ENCODE data around the gene FAM117A.
A peak's percentile ranks its signal among the peaks of the same experiment; 100 is the strongest.
"Not testable (repeated sequence)": the region's sequence is repeated elsewhere in the genome, so short reads cannot be mapped to it uniquely, and the experiment has no call there.

Gene FAM117A

DNA sequence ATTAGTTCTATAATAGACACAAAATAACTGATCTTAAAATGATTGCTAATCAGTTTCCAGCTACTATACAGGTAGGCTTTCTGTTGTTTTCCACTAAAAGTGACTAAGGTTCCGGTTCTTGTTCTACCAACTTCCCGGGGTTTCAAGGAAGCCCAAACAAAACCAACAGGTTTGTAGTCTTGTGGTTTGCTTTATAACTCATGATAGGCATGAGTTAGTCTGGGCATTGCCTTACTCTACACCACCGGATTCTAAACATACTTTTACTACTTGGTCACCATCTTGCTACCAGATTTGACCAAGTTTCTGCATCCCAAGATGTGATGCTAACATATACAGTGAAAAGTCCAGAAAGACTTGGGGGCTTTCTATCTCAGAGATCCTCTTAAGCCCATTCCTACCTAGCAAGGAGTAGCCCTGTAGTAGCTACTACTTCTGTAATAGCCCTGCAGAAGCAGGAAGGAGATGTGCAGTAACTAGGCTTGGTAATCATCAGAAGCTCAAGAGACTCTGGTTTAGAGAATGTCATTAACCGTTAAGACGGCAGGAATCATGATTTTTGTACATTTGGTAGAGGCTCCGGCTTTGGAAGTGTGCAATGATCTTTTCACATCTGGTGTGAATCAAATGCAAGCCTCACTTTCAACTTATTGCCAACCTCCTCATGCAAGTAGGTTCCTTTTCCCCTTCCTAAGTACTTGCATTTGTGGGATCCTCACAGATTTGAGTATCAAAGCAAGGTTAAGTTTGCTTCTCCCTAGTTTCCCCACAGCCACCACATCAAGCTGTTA is 1.6 kb downstream of the FAM117A start:
- DNase-seq = no peak

DNA sequence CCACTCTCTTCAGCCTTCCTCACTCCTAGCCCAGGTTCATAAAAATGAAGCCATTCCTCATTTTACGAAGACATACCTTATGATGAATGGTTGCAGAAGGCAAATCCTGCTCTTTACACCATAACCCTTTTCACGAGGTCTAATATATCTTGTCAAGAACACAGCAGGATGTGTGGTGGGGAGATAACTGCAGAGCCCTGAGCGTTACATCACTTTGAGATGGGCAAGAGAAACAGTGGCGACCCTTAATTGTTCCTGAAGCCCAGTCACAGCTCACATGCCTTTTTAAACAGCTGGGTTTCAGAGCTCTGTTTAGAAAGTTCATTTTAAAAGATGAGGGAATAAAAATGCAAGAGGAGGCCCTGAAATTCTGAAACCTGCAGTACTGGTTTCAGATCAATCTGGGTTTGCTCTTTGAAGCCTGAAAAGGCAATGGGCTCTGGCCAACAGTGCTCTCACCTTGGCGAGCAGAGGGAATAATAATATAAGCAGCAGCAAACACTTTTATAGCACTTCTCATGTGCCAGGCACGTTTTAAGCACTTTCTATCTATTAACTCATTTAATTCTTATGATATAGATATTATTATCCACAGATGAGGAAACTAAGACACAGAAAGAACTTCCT is 2.9 kb downstream of the FAM117A start:
- DNase-seq = no peak

DNA sequence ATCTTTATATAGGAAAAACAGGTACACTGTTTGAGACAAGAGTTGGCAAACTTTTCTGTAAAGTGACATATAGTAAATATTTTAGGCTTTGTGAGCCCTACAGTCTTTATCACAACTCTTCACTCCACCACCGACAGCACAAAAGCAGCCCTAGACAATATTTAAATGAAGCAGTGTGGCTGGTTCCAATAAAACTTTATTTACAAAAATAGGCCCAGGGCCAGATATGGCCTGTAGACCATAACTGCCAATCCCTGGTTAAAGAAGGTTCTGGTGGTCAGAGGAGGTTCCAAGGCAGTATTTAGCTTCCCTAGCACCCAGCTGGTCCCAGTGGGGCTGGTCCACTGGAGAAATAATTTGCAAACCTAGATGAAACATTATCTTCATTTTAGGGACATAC is 3.6 kb downstream of the FAM117A start:
- no peak for DNase-seq

DNA sequence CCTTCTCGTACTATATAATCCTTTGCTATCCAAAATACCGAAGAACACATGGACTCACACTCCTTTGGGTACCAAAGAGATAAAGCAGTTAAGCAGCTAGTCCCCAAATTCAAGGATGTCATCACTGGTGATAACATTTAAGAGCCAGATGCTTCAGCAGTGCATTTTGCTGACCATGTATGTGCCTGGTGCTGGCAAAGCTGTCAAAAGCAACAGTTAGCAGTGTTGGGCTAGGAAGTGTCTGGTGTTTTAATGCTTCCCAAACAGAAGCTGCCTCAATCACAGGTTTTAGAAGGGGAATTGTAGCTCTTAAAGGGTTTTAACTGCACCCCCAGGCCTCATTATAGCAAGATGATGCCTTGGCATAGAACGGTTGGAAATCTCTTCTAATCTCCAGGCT is 4.7 kb downstream of the FAM117A start:
- DNase-seq = no peak

DNA sequence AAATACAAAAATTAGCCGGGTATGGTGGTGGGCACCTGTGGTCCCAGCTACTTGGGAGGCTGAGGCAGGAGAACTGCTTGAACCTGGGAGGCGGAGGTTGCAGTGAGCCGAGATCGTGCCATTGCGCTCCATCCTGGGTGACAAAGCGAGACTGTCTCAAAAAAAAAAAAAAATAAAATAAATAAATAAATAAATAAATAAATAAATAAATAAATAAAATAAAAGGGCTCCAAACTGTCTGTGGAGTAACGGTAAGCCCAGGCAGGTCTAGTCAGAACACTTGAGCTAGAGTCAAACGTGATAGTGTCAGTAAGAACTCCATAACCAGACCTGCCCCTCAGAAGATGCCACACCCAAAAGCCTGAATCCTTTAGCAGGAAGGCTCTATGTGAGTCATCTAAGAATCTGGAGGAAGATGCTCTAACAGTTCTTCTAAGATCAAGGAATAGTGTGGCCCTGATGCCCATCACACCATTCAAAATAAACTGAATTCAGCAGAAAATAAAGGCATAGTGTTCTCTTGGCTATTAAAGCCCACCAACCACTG is 5.4 kb downstream of the FAM117A start:
- DNase-seq = not testable (repeated sequence)

DNA sequence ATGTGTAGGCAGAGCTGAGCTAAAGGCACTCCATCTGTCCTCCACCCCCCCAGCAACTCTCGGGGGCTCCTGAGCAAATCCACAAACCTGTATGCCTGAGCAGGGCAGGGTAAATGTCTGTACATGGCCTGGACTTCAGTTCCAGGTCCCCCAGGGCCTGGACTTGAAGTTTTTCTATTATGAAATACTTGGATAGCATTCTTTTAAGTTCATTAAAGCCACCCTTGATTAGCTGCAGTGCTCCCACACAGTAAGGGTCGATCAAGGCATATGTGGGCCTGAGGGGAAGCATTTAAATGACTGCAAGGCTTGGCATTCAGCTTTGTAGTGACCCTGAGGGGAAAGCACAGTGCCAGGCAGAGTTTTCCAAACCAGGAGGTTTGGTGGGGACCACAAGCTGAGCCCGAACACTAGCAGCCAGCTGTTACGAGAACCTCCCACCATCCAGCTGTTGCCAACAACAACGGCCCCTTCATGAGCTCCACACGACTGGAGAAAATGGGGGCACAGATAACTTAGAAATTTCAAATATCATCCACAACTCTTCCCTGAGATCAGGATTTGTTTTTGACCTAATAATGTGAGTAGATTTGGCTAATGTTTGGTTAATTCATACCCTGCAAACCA is 6.7 kb downstream of the FAM117A start:
- no peak for DNase-seq

DNA sequence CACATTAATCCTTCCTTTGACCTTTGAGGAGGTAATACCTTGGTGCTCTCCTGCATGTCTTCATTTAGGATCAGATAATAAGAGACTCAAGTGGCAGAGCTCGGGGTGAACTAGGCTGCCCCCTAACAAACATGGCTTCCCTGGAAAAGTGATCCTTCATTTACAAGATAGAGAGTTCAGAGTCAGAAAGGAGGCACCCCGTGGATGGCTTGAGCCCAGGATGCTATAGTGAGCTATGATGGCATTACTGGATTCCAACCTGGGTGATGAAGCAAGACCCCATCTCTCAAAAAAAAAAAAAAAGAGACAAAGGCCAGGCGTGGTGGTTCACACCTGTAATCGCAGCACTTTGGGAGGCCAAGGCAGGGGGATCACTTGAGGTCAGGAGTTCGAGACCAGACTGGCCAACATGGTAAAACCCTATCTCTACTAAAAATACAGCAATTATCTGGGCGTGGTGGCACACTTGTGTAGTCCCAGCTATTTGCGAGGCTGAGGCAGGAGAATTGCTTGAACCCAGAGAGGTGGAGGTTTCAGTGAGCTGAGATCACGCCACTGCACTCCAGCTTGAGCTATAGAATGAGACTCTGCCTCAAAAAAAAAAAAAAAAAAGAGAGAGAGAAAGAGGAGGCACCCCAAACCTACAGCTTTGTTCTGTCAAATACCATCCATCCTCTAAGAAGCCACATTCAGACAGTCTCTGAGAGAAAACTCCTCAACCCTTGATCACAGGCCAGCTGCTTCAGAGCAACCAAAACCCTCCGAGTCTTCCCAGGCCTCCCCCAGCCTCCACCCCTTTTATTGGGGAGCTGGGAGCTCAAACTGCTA is 7.4 kb downstream of the FAM117A start:
- DNase-seq = no peak

DNA sequence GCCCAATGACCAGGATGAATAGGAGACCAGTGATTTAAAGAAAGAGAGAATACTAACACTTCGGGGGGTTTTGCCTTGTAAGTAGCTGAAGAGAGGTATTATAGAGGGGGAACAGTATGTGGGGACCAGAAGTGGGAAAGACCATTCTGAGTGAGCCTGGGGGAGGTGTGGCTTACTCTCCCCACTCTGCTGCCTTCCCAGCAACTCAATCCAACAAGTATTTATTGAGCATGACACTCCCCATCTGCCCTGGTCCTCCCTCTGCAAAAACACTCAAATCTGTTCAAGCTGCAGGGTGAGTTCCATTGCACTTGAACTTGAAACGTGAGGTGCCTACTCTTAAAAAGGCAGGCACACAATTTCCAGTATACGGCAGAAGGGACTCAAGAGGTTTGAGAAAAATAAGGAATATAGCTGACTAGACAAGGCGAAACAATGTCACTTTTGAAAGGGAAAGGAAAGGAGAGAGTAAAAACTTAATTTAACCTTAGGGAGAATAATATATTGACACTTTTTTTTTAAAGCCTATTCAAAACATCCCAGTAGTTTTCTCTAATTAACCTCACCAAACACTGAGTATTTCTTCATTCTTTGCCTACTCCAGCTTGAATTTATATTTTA is 8.2 kb downstream of the FAM117A start:
- DNase-seq = no peak

DNA sequence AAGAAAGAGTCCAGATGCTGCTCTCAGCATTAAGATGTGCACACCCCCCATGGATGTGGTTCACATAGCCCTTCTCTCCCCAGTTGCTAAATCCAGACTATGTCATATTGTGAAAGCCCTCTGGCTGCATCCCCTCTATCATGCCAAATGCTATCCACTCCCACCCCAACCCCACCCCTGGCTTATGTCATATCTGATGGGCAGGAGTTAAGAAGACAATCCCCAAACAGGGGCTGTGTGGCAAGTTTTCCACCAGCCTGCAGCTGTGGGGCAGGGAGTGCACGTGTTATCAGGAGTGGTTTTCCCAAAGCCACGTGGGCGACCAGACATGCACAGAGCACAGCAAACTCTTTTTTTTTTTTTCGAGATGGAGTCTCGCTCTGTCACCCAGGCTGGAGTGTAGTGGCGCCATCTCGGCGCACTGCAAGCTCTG is 10.0 kb downstream of the FAM117A start:
- DNase-seq = no peak

DNA sequence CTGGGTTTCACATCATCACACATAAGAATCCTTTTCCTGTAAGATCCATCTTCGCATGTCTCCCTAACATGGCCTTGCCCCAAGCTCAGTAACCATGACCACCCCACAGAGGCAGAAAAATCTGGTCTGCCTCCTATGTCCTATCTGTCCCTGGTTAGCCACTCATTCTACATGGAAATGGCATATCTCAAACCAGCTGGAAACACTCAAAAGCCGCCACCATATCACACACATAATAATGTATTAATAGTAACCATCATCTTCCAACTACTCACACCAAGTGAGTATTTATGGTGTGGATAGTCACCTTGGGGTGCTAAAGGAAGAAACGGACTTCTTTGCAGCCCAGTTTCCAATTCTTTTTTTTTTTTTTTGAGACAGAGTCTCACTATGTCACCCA is 11.4 kb downstream of the FAM117A start:
- DNase-seq = no peak

DNA sequence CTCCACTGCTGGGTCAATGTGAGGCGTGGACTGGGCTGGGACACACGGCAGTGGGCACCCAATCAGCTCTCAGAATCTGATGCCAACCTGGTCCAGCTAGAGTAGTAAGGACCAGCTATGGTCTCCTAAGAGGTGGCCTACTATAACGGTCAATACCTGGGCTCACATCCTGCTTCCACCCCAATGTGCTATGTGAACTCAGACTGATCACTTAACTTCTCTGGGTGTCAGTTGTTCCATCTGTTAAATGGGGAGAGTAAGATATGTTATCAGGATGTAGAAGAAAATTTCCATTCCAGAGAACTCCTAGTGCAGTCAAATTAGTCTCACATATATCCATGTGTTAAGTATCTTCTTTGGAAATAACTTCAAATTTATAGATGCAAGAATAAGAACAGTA is 14.2 kb downstream of the FAM117A start:
- DNase-seq = no peak

DNA sequence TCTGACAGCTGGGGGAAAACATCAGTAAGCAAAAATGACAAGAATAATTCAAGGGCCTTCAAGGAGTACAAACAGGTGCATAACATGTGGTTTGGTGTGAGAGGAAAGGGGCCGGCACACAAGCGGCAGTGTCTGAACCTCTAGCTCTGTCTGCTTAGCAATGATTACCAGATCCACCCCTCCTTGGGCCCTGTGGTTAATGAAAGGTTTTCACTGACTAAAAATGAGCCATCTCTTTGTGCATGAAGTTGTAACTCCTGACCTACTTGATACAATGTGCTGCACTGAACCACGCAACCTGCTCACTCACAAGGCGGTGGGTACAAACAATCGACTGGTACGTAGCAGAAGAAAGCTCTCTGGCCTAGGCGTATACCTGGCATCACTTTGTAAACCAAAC is 15.1 kb downstream of the FAM117A start:
- DNase-seq = no peak

DNA sequence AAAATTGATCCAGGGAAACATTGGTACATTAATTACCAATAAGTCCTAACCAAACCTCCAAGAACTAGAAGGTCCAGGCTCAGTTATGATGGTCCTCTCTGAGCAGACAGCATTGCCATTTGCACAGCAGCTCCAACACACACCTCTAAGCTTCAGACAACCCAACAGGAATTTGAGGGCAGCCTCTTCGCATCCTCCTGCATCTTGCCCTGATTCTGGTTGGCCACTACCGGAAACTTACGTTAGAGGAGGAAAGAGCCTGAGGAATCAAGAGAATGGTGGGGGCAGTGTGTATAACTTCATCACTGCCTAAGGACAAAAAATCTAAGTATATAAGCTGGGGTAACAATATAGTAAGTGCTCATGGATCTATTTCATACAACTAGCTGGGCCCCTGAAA is 15.7 kb downstream of the FAM117A start:
- no peak for DNase-seq

DNA sequence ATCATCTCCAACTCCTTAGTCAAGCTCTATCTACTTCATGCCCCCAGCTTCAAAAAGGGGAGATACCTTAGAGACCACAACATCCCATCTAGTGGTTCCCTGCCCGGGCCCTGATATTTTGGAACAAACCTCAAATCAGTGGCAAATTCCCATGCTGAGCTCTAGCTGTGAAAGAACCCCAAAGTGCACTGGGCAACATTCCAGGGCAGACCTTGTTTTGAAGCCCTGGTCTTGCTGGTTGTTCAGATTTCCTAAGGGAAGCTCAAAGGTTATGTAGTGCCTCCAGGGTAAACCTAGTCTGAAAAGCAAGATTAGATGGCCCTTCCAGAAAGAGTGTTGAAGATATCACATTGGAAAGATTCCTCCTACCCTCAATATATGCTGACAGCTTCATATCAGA is 16.3 kb downstream of the FAM117A start:
- no peak for DNase-seq

DNA sequence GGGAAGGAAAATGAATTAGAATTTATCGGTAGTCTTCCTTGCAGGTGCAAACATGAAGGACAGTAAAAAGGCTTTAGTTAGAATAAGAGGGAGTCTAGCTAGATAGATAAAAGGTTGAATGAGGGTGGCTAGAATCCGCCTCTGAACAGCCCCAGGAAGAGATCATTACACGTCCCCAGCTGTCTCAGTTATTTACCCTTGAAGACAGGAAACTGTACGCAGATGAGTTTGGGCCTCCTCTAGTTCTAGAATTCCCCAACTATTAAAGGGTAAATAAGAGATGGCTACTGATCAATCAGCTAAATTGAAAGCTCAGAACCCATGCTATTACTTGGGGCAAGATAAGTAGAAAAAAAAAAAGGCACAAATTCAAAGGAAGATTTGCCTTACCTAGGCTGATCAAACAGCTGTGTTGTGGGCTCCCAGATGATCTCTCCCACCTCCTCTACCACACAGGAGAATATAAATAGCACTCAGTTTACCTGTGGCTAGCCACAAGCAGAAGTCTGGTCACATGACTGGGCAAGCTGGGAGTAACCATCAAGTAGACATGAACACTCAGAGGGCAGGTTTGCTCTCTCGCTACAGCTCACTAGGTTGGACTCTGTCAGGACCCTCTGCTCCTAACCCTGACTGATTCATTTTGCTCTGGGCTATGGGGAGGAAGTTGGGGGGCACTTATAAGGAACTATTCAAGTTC is 17.0 kb downstream of the FAM117A start:
- no peak for DNase-seq

DNA sequence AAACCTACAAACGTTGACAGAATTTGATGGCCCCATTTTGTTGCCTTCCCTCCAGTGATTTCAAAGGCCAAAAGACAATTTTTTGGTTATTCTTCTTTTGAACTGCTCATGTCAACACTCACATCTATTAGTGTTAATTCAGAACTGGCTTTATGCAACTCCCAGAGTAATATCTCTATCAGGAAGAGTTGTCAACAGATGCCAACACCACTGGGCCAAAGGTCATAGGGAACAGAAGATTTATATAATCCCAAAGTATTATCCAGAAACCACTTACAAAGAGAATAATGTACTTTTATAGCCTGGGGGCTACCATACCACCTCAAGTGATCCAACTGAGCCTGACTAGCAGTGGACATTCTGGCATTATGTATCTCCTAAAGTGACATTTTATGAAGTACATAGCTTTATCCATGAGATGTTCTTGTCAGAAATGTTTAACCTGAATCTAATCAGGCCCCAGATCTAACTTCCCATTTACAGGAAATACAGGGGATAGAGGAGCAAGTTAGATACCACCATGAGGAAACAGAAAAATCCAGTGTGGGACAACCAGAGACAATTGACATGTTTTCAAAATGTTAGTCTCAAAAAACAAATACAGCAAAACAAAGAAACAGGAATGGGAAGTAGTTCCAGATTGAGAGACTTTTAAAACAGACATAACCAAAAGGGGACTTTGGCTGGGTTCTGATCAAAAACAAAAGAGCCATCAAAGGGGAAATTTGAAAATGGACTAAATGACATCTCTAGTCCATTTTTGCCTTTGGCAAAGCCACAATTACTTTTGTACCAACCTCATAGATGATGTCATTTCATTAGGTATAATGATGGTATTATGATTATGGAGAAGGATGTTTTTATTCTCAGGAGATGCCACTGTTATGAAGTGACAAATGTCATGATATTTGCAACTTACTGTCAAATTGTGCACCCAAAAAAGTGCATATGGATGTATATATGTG is 18.5 kb downstream of the FAM117A start:
- no peak for DNase-seq

DNA sequence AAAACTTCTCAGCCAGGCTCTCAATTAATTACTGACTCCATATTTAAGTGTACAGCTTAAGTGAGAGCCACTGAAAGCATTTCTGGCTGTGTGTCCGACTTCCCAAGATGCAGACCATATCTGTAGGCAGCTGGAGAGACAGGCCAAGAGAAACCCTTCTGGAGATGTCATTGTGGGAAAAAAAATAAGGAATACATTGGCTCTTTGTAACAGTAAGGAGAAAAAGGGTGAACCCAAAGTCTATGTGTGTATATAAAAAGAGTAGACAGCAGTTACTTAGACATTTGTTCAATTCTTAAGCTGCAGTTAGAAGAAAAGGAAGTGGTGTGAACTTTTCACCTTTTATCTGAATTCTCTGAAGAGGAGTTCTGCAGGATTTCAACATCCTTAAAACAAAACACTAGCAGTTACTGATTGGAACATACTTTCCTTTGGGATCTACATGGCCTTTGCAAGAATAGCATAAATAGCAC is 21.7 kb downstream of the FAM117A start:
- DNase-seq = peak; percentile 30

DNA sequence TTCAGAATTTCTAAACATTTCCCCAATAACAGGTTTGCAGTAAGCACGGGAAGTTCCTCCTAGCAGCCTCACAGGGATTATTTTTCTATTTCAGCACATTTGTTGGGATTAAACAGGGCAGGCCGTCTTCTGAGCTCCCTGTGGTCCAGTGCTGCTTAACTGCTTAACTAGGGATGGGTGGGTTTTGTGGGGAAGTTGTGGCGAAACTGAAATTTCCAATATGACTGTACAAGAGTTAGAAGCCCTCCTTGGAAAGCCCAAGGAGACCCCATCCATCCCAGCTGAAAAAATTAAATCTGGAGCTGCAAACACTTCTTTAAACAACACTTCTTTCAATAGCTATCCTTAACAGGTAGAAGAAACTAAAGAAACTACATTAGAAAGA is 22.2 kb downstream of the FAM117A start:
- DNase-seq = no peak

DNA sequence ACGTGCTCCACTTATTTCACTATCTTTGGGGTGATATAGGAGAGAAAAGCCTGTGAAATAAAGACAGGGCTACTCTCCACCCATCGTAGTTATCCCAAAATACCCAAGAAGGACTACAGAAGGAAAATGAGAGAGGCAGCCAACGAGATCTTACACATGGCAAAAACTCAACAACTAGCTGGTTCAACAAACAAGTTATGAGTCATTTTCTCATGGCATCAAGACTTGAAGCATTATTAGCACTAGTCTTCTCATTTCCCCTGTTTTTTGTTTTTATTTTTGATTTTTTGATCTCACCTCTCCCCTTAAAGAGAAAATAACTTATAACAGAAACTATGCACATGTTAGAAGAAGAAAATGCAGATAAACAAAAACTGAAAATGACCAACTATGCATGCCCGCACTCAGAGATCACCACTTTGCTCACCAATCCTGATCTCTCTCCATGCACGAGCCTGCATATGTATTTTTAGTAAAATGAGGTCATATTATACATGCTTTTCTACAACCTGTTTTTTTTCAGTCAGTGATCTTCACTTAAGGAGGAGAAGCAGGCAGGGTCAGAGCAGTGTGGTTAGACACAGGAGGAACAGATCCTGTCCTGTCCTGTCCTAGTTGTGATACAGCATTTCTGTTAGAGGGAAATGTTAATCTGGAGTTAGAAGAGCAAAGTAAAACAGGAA is 22.8 kb downstream of the FAM117A start:
- DNase-seq = peak; percentile 28
